Kidney (tissue), 14 donors: Measurements from ENCODE around the gene FAM81A. TPM values are rescaled to one million over a fixed set of nuclear protein-coding genes. Genes with fewer than 3 reads are reported as not detected.
"Not testable (repeated sequence)": the region's sequence is repeated elsewhere in the genome, so short reads cannot be mapped to it uniquely, and the experiment has no call there.

Experiments used
- DNase-seq, 5 donors: peaks; one replicate each; pipeline ENCODE4 v3.0.0-alpha.2; 2013 to 2020
- FAIRE-seq: peaks from 2 replicates; lab custom pipeline; 2012; peaks lifted over from hg19 to GRCh38; lab: Jason Lieb, UNC
- H3K27ac ChIP-seq, 2 donors: one replicate each; pipeline ENCODE4 v1.7.0; 2013; ENCODE audit warnings: low read depth in 2 of 2, low read length in 2 of 2, inconsistent platforms in 1 of 2
- H3K27me3 ChIP-seq: one replicate; pipeline ENCODE4 v1.7.1; 2013; ENCODE audit warnings: low read length, inconsistent platforms; ENCODE audit not compliant: control insufficient read depth, insufficient read depth
- H3K36me3 ChIP-seq, 3 donors: one replicate each; pipeline versions ENCODE4 v1.7.0 to v1.7.1; 2013; ENCODE audit warnings: low read length in 3 of 3, control low read depth in 1 of 3, inconsistent platforms in 1 of 3; ENCODE audit not compliant: insufficient read depth in 3 of 3, control insufficient read depth in 2 of 3
- H3K4me1 ChIP-seq, 3 donors: one replicate each; pipeline versions ENCODE4 v1.7.0 to v1.7.1; 2013; ENCODE audit warnings: low read length in 3 of 3, inconsistent platforms in 1 of 3, low read depth in 1 of 3; ENCODE audit not compliant: control insufficient read depth in 2 of 3, insufficient read depth in 2 of 3
- H3K4me3 ChIP-seq, 3 donors: one replicate each; pipeline versions ENCODE4 v1.7.0 to v1.8.1; 2013; ENCODE audit warnings: low read length in 3 of 3, control low read depth in 1 of 3, inconsistent platforms in 1 of 3
- H3K9ac ChIP-seq, 3 donors: one replicate each; pipeline versions ENCODE4 v1.7.0 to v1.7.1; 2013; ENCODE audit warnings: low read length in 3 of 3, control low read depth in 1 of 3, inconsistent platforms in 1 of 3
- H3K9me3 ChIP-seq, 3 donors: one replicate each; pipeline versions ENCODE4 v1.7.0 to v1.7.1; 2013; ENCODE audit warnings: low read length in 3 of 3, control low read depth in 1 of 3, inconsistent platforms in 1 of 3; ENCODE audit not compliant: control insufficient read depth in 2 of 3, insufficient read depth in 1 of 3
- intact Hi-C: fragments of 100-400 bp; cut with DNase I; formaldehyde crosslinking; loops from one replicate; pipeline ENCODE4 v1.11.1; 2022
- polyA plus RNA-seq: library from polyadenylated mRNA; stranded (reverse); fragments of 350-450 nt; fragmentation: Illumina TruSeq; extraction: RNeasy Lipid Tissue Mini Kit (QIAGEN cat#74804); gene quantifications from one replicate; pipeline ENCODE4 v1.2.3, GENCODE V29; 2014; ENCODE audit warnings: low read depth, low replicate concordance; ENCODE audit not compliant: insufficient read depth
- total RNA-seq: library from RNA; stranded (reverse); fragmentation: NEBNext Ultra II Directional; extraction: Animal tissue kit (Norgen Biotek cat#: 25700); gene quantifications from one replicate; pipeline ENCODE4 v1.2.1, GENCODE V29; 2021
- TF ChIP-seq, protein P1 (sequence below): IDR thresholded peaks from 3 replicates; pipeline ENCODE4 v1.5.1; 2012; ENCODE audit warnings: mild to moderate bottlenecking, moderate library complexity, borderline replicate concordance; ENCODE audit not compliant: insufficient read depth; ENCODE audit errors: extremely low read depth
- donor health status: control.
- donor health status: control.
- donor health status: control.
- donor health status: control.
- donor health status: control.
- donor health status: DM: yes; HTN: yes; CAD: no.
- donor health status: Normal renal cell carcinoma (clear cell type).

The FAM81A gene
- total and polyA plus RNA-seq, 2 donors from 2014 or later = 10.4 TPM

DNA sequence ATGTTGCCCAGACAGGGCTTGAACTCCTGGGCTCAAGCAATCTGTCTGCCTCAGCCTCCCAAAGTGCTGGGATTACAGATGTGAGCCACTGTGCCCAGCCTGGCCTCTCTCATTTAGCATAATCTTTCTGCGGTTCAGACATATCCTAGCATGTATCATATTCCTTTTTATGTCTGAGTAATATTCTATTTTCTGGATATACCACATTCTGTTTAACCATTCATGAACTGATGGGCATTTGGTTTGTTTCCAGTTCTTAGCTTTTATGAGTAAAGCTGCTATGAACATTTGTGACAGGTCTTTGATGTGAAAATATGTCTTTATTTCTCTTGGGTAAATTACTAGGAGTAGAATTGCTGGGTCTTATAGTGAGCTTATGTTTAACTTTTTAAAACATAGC is 23.5 kb downstream of the FAM81A start:
- peaks cover 0 to 3% (median 0%) of the 10 kb centered on the region in 3 donors for H3K9me3 ChIP-seq
- intact Hi-C loops = no loop called here

DNA sequence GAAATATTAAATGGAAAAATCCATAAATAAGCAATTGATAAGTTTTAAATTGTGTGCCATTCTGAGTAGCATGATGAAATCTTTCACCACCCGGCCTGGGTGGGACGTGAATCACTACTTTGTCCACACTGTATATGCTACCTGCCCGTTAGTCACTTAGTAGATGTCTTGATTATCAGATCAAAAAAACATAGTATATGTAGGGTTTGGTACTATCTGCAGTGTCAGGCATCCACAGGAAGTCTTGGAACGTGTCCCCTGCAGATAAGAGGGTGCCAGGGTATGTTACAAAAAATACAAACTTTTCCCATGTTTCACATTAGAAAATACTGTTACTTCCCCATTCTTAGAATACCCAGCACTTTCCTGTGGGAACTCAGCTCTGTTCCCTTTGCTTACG is 35.2 kb downstream of the FAM81A start:
- no peak for FAIRE-seq
- TF ChIP-seq, protein P1, sequence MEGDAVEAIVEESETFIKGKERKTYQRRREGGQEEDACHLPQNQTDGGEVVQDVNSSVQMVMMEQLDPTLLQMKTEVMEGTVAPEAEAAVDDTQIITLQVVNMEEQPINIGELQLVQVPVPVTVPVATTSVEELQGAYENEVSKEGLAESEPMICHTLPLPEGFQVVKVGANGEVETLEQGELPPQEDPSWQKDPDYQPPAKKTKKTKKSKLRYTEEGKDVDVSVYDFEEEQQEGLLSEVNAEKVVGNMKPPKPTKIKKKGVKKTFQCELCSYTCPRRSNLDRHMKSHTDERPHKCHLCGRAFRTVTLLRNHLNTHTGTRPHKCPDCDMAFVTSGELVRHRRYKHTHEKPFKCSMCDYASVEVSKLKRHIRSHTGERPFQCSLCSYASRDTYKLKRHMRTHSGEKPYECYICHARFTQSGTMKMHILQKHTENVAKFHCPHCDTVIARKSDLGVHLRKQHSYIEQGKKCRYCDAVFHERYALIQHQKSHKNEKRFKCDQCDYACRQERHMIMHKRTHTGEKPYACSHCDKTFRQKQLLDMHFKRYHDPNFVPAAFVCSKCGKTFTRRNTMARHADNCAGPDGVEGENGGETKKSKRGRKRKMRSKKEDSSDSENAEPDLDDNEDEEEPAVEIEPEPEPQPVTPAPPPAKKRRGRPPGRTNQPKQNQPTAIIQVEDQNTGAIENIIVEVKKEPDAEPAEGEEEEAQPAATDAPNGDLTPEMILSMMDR = no peak

More for the DNA sequence above, 23.5 kb downstream of the FAM81A start:
- Histone ChIP-seq H3K27ac (no peak overlapping the region), H3K4me1 (no peaks in the 10 kb centered on the region), H3K4me3 (no peak overlapping the region), H3K27me3 (no peaks in the 10 kb centered on the region), H3K36me3 (no peaks in the 10 kb centered on the region), H3K9ac (no peak overlapping the region)
- DNase-seq (no peak), FAIRE-seq (no peak)
- TF ChIP-seq, protein P1 = no peak

DNA sequence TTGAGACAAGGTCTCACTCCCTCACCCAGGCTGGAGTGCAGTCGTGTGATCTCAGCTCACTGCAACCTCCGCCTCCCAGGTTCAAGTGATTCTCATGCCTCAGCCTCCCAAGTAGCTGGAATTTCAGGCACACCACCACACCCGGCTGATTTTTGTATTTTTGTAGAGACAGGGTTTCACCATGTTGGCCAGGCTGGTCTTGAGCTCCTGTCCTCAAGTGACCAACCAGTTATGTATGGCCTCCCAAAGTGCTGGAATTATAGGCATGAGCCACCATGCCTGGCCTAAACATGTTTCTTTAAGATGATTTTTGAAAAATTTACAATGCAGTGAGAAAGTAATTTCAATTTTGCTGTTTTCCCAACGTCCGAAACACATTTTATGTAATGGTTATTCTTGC is 37.2 kb downstream of the FAM81A start:
- H3K27ac ChIP-seq, DNase-seq, H3K9me3 ChIP-seq, H3K9ac ChIP-seq, FAIRE-seq, H3K36me3 ChIP-seq, H3K4me1 ChIP-seq, H3K4me3 ChIP-seq, intact Hi-C loops, H3K27me3 ChIP-seq: not testable (repeated sequence)

More for the DNA sequence above, 35.2 kb downstream of the FAM81A start:
- H3K27ac ChIP-seq = no peak overlapping the region
- intact Hi-C loops = no loop called here
- H3K36me3 ChIP-seq = no peaks in the 10 kb centered on the region
- H3K4me1 ChIP-seq = no peaks in the 10 kb centered on the region
- H3K9me3 ChIP-seq = no peaks in the 10 kb centered on the region
- H3K4me3 ChIP-seq = no peak overlapping the region
- no peaks in the 10 kb centered on the region for H3K27me3 ChIP-seq
- DNase-seq = no peak
- H3K9ac ChIP-seq = no peak overlapping the region

DNA sequence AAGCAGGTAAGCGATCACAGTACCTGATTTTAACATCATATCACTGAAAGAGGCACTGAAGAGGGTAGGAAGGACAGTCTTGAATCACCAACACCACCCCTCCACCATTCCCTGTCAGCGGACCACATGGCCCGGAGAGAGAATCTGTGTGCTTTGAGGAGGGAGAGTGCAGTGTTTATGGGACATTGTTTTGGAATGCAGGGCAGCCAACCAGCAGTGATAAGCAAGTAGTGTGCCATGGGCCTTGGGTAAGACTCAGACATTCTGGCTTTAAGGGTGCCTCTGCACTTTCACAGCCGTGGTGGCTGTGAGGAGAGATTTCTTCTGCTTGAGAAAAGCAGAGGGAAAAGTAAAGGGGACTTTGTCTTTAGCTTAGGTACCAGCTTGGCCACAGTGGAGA is 46.4 kb downstream of the FAM81A start:
- DNase-seq = no peak
- Histone ChIP-seq H3K9me3 (no peaks in the 10 kb centered on the region), H3K9ac (no peak overlapping the region), H3K27me3 (no peaks in the 10 kb centered on the region), H3K36me3 (no peaks in the 10 kb centered on the region), H3K27ac (no peak overlapping the region), H3K4me3 (no peak overlapping the region), H3K4me1 (no peaks in the 10 kb centered on the region)
- TF ChIP-seq, protein P1 = no peak
- no peak for FAIRE-seq
- intact Hi-C loops = no loop called here
